ENCODE data around the gene SNIP1.
"Not testable (repeated sequence)": the region's sequence is repeated elsewhere in the genome, so short reads cannot be mapped to it uniquely, and the experiment has no call there.

Gene SNIP1

GRCh38 chr1:37560401-37561132, 6.5 kb upstream of the SNIP1 start:
- Histone ChIP-seq H3K4ac (ENCODE audit: low read depth in 1 of 2, low read length in 2 of 2) (no peak overlapping the region), H3K9ac (ENCODE audit: low read length) (peak overlapping the region; percentile 21), H3K4me1 (ENCODE audit: control insufficient read depth, insufficient read depth, low read depth, low read length) (peaks cover 11% of the 10 kb centered on the region), H2AK5ac (ENCODE audit: low read length, severe bottlenecking) (no peak overlapping the region), H3K4me2 (ENCODE audit: low read length, poor library complexity, severe bottlenecking) (no peak overlapping the region), H2BK120ac (ENCODE audit: low read depth, low read length) (no peak overlapping the region), H3K27me3 (ENCODE audit: control insufficient read depth in 1 of 2, insufficient read depth in 1 of 2, low read length in 2 of 2) (no peaks in the 10 kb centered on the region), H3K18ac (ENCODE audit: low read depth in 1 of 2, low read length in 2 of 2) (no peak overlapping the region), H4K91ac (ENCODE audit: low read length) (no peak overlapping the region), H3K23ac (ENCODE audit: low read length in 2 of 2) (no peak overlapping the region), H2BK12ac (ENCODE audit: low read length in 2 of 2) (no peak overlapping the region), H2BK5ac (ENCODE audit: low read depth, low read length, poor library complexity, severe bottlenecking) (no peak overlapping the region), H3K79me1 (replicated peaks; ENCODE audit: low read length, poor library complexity, severe bottlenecking) (peaks cover 2% of the 10 kb centered on the region), H4K8ac (ENCODE audit: low read length) (no peak overlapping the region), H3K9me3 (ENCODE audit: control insufficient read depth, low read length) (no peaks in the 10 kb centered on the region), H3K14ac (ENCODE audit: low read length in 2 of 2) (no peak overlapping the region), H2BK15ac (ENCODE audit: low read depth, poor library complexity, severe bottlenecking) (no peak overlapping the region), H3K36me3 (ENCODE audit: control insufficient read depth in 1 of 2, insufficient read depth in 2 of 2, low read depth in 1 of 2, low read length in 2 of 2) (peaks cover 29 to 31% of the 10 kb centered on the region in 2 experiments), H3K4me3 (ENCODE audit: insufficient read depth in 1 of 2, low read depth in 1 of 2, low read length in 2 of 2) (no peak overlapping the region), H2AFZ (ENCODE audit: low read depth, low read length) (no peak overlapping the region), H3K27ac (ENCODE audit: low read length, poor library complexity, severe bottlenecking) (no peak overlapping the region)
- DNase-seq = no peak
- 84% methylated on average over 9 of the region's 10 CpGs for WGBS

DNA sequence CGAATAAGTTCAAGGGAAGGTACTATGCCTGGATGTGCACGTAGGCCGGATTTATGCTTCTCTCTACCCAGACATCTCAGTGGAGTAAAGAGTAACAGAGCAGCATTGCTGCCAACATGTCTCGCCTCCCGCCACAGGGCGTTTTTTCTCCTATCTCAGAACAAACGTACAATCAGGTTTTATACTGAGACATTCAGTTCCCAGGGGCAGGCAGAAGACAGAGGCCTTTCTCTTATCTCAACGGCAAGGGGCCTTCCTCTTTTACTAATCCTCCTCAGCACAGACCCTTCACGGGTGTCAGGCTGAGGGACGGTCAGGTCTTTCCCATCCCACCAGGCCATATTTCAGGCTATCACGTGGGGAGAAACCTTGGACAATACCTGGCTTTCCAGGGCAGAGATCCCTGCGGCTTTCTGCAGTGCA, 5.9 kb upstream of the SNIP1 start:
- not testable (repeated sequence) for H3K9ac ChIP-seq (ENCODE audit: low read length); H2AFZ ChIP-seq (ENCODE audit: low read depth, low read length); H2BK120ac ChIP-seq (ENCODE audit: low read depth, low read length); H3K4ac ChIP-seq (ENCODE audit: low read depth in 1 of 2, low read length in 2 of 2); H3K4me2 ChIP-seq (ENCODE audit: low read length, poor library complexity, severe bottlenecking); H4K8ac ChIP-seq (ENCODE audit: low read length); H2BK5ac ChIP-seq (ENCODE audit: low read depth, low read length, poor library complexity, severe bottlenecking); H2BK15ac ChIP-seq (ENCODE audit: low read depth, poor library complexity, severe bottlenecking); H3K18ac ChIP-seq (ENCODE audit: low read depth in 1 of 2, low read length in 2 of 2); H3K4me3 ChIP-seq (ENCODE audit: insufficient read depth in 1 of 2, low read depth in 1 of 2, low read length in 2 of 2); H2AK5ac ChIP-seq (ENCODE audit: low read length, severe bottlenecking); H4K91ac ChIP-seq (ENCODE audit: low read length); H3K79me1 ChIP-seq (replicated peaks; ENCODE audit: low read length, poor library complexity, severe bottlenecking); H3K14ac ChIP-seq (ENCODE audit: low read length in 2 of 2); H2BK12ac ChIP-seq (ENCODE audit: low read length in 2 of 2); H3K23ac ChIP-seq (ENCODE audit: low read length in 2 of 2); H3K27ac ChIP-seq (ENCODE audit: low read length, poor library complexity, severe bottlenecking); H3K9me3 ChIP-seq (ENCODE audit: control insufficient read depth, low read length); H3K27me3 ChIP-seq (ENCODE audit: control insufficient read depth in 1 of 2, insufficient read depth in 1 of 2, low read length in 2 of 2); DNase-seq
- peaks cover 11% of the 10 kb centered on the region for H3K4me1 ChIP-seq (ENCODE audit: control insufficient read depth, insufficient read depth, low read depth, low read length)
- WGBS = 81% methylated on average over 12 of the region's 12 CpGs
- peaks cover 23 to 28% of the 10 kb centered on the region in 2 experiments for H3K36me3 ChIP-seq (ENCODE audit: control insufficient read depth in 1 of 2, insufficient read depth in 2 of 2, low read depth in 1 of 2, low read length in 2 of 2)

DNA sequence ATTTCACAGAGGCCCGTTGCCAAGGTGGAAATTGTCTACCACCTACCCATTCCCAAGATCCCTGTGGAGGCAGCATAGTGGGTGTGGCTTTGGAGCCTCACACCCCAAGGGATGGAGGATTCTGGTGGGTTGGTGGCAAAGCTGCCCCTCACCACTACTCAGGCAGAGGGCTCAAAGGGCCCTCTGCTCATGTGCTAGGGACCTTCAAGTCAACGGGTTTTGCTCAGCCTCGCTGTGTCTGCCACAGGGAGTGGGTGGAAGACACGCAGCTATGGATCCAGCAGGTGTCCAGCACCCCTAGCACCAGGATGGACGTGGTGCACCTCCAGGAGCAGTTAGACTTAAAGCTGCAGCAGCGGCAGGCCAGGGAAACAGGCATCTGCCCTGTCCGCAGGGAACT, 5.0 kb upstream of the SNIP1 start:
- peaks cover 13% of the 10 kb centered on the region for H3K4me1 ChIP-seq (ENCODE audit: control insufficient read depth, insufficient read depth, low read depth, low read length)
- H3K4ac ChIP-seq (ENCODE audit: low read depth in 1 of 2, low read length in 2 of 2) = no peak overlapping the region
- peaks cover 2% of the 10 kb centered on the region for H3K79me1 ChIP-seq (replicated peaks; ENCODE audit: low read length, poor library complexity, severe bottlenecking)
- no peak overlapping the region for H2BK15ac ChIP-seq (ENCODE audit: low read depth, poor library complexity, severe bottlenecking)
- no peak overlapping the region for H2BK120ac ChIP-seq (ENCODE audit: low read depth, low read length)
- no peaks in the 10 kb centered on the region for H3K27me3 ChIP-seq (ENCODE audit: control insufficient read depth in 1 of 2, insufficient read depth in 1 of 2, low read length in 2 of 2)
- H2AK5ac ChIP-seq (ENCODE audit: low read length, severe bottlenecking) = no peak overlapping the region
- H3K4me2 ChIP-seq (ENCODE audit: low read length, poor library complexity, severe bottlenecking) = no peak overlapping the region
- H3K9ac ChIP-seq (ENCODE audit: low read length) = no peak overlapping the region
- H4K91ac ChIP-seq (ENCODE audit: low read length) = no peak overlapping the region
- no peak overlapping the region for H3K4me3 ChIP-seq (ENCODE audit: insufficient read depth in 1 of 2, low read depth in 1 of 2, low read length in 2 of 2)
- H3K18ac ChIP-seq (ENCODE audit: low read depth in 1 of 2, low read length in 2 of 2) = no peak overlapping the region
- no peak overlapping the region for H2AFZ ChIP-seq (ENCODE audit: low read depth, low read length)
- peak overlapping the region in 1 of 2 experiments; percentile 15 for H2BK12ac ChIP-seq (ENCODE audit: low read length in 2 of 2)
- H3K23ac ChIP-seq (ENCODE audit: low read length in 2 of 2) = no peak overlapping the region
- no peaks in the 10 kb centered on the region for H3K9me3 ChIP-seq (ENCODE audit: control insufficient read depth, low read length)
- H3K14ac ChIP-seq (ENCODE audit: low read length in 2 of 2) = no peak overlapping the region
- no peak overlapping the region for H3K27ac ChIP-seq (ENCODE audit: low read length, poor library complexity, severe bottlenecking)
- H3K36me3 ChIP-seq (ENCODE audit: control insufficient read depth in 1 of 2, insufficient read depth in 2 of 2, low read depth in 1 of 2, low read length in 2 of 2) = peaks cover 20 to 28% of the 10 kb centered on the region in 2 experiments
- no peak for DNase-seq
- 81% methylated on average over 6 of the region's 7 CpGs for WGBS
- no peak overlapping the region for H4K8ac ChIP-seq (ENCODE audit: low read length)
- H2BK5ac ChIP-seq (ENCODE audit: low read depth, low read length, poor library complexity, severe bottlenecking) = no peak overlapping the region

DNA sequence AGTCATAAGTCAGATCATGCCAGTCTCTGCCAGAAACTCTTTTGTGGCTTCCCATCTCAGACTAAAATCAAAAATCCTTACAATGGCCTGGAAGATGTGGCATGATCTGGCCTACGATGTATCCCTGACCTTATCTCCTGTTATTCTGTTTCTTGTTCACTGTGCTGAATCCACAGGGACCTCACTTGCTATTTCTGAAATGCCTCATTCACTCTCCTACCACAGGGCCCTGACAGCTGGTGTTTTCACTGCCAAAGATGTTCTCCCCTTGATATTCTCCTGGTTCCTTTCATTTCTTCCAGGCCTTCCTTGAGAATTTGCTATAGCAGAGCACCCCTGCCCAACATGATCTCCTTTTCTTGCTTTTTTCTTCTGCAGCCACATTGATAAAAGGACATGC, 4.3 kb upstream of the SNIP1 start:
- no peaks in the 10 kb centered on the region for H3K27me3 ChIP-seq (ENCODE audit: control insufficient read depth in 1 of 2, insufficient read depth in 1 of 2, low read length in 2 of 2)
- H3K4me3 ChIP-seq (ENCODE audit: insufficient read depth in 1 of 2, low read depth in 1 of 2, low read length in 2 of 2) = peak overlapping the region in 1 of 2 experiments; percentile 8
- H3K23ac ChIP-seq (ENCODE audit: low read length in 2 of 2) = no peak overlapping the region
- H4K91ac ChIP-seq (ENCODE audit: low read length) = no peak overlapping the region
- H2BK12ac ChIP-seq (ENCODE audit: low read length in 2 of 2) = no peak overlapping the region
- H3K4ac ChIP-seq (ENCODE audit: low read depth in 1 of 2, low read length in 2 of 2) = no peak overlapping the region
- H3K9me3 ChIP-seq (ENCODE audit: control insufficient read depth, low read length) = no peaks in the 10 kb centered on the region
- H3K27ac ChIP-seq (ENCODE audit: low read length, poor library complexity, severe bottlenecking) = no peak overlapping the region
- H2AFZ ChIP-seq (ENCODE audit: low read depth, low read length) = no peak overlapping the region
- no peak overlapping the region for H4K8ac ChIP-seq (ENCODE audit: low read length)
- no peak overlapping the region for H2BK15ac ChIP-seq (ENCODE audit: low read depth, poor library complexity, severe bottlenecking)
- H3K14ac ChIP-seq (ENCODE audit: low read length in 2 of 2) = no peak overlapping the region
- H3K36me3 ChIP-seq (ENCODE audit: control insufficient read depth in 1 of 2, insufficient read depth in 2 of 2, low read depth in 1 of 2, low read length in 2 of 2) = peaks cover 20 to 26% of the 10 kb centered on the region in 2 experiments
- H3K4me2 ChIP-seq (ENCODE audit: low read length, poor library complexity, severe bottlenecking) = no peak overlapping the region
- H2BK120ac ChIP-seq (ENCODE audit: low read depth, low read length) = no peak overlapping the region
- H3K9ac ChIP-seq (ENCODE audit: low read length) = no peak overlapping the region
- H2BK5ac ChIP-seq (ENCODE audit: low read depth, low read length, poor library complexity, severe bottlenecking) = no peak overlapping the region
- WGBS = 100% methylated on average over 1 of the region's 1 CpG
- no peak for DNase-seq
- peaks cover 2% of the 10 kb centered on the region for H3K79me1 ChIP-seq (replicated peaks; ENCODE audit: low read length, poor library complexity, severe bottlenecking)
- no peak overlapping the region for H3K18ac ChIP-seq (ENCODE audit: low read depth in 1 of 2, low read length in 2 of 2)
- peaks cover 13% of the 10 kb centered on the region for H3K4me1 ChIP-seq (ENCODE audit: control insufficient read depth, insufficient read depth, low read depth, low read length)
- H2AK5ac ChIP-seq (ENCODE audit: low read length, severe bottlenecking) = no peak overlapping the region
